ENCODE results near the gene RASD2.

The RASD2 gene

DNA sequence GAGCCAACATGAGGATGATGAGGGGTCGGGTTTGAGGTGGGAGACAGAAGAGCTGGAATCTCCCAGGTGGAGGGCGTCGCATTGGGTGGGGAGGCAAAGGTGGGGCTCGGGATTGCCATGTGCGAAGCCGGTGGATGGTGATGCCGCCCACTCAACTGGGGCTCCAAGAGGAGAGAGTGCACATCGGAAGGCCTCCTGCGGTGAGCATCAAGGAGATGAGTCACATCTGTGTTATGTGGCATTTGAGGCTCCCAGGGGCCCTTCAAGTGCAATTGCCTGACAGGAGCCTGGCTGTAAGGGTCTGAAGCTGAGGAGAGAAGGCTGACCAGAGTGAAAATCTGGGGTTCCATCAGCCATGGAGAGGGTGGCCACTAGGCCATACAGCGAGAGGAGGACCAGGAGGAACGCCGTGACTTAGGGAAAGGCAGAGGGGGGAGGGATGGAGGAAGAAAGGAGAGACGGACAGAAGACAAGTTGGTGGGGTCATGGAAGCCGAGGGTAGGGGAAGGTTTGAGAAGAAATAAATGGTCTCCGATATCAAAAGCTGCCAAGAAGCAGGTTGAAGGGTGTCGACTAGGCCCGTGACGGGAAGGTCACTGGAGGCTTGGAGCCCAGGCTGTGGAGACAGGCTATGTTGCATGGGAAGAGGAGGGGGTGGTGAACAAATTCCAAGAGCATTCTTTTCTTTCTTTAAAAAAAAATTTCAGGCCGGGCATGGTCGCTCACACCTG, 21.3 kb downstream of the RASD2 start:
- no peak for DNase-seq

DNA sequence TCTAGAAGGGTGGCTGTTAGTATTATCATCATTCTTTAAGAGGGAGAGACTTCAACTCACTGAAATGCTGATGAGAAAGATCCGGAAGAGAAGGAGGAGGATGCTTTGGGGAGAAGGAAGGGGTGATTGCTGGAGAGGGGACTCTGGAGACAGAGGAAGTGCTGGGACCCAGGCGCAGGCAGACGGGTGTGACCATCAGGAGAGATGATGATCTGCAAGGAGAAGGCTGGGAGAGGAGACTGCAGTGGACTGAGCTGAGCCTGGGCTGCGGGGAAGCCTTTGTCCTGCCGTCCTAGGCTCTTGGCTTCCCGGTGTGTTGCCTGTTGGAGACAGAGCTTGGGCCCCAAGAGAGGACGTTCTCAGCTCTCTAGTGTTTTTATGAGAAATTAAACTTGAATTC, 22.6 kb downstream of the RASD2 start:
- no peak for DNase-seq

DNA sequence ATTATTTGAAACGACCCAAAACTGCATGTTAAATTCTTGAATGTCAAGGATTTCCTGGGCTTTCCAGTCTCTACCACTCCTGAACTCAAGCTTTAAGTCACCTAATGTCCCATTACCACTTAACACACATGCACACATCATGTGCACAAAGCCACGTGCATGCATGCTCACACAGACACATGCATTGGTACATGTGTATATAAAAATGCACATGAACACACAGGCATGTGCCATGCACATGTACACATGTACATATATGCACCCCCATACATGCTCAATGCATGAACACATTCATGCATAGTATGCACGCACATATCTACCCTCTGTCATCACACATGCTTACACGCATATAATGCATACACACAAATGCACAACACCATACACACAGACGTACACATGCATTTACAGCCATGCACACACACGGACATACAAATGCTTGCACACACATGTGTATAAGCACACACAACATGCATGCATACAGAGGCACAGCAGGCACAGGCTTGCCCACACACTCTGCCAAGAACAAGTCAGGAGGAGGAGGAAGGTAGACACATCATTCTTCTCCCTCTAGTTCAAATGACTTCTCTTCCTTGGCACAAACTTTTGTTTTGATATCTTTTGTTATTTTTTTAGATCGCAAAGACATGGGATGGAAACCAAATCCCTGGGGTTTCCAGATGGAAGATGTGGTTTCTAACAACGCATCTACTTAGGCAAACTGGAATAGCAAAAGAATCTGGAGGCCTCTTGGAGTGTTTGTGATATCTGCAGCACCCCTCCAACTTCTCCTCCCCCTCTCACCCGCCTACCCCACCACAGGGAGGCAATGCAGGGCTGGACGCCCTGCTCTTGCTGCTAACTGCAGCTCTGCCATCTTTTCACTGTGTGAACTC, 24.6 kb downstream of the RASD2 start:
- DNase-seq, result no peak

DNA sequence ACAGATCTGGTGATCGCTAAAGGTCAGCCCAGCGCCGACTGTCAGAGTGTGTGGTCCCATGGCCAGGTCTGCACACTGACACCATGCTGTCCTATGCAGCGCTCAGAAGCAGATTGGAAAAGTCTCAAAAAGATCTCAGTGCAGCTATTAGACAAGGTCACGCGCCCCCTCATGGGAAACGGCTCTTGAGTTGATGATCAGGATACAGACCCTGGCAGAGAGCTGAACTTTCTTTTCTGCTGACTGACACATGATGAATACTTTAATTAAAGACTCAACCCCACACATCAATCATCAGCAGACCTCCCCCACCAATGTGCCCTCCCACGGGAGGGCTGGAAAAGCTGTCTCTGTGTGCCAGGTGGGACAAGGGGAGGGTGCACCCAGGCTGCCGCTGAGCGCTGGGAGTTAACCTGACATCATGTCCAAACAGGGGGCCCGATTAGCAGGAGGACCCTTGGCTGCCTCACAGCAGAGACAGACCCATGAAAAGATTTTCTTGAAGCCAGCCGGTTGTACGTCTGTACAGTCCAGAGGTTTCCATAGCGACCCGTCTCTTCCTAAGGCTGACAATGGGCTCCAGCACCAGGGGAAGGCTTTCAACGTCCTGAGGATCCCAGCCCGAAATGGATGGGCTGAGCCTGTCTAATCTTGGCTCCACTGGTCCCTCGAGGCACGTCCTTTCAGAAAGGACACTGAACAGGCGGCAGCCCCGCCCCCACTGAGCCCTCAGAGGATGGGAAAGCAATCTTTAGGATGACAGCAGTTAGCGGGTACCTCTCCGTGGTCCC, 26.9 kb downstream of the RASD2 start:
- no peak for DNase-seq

DNA sequence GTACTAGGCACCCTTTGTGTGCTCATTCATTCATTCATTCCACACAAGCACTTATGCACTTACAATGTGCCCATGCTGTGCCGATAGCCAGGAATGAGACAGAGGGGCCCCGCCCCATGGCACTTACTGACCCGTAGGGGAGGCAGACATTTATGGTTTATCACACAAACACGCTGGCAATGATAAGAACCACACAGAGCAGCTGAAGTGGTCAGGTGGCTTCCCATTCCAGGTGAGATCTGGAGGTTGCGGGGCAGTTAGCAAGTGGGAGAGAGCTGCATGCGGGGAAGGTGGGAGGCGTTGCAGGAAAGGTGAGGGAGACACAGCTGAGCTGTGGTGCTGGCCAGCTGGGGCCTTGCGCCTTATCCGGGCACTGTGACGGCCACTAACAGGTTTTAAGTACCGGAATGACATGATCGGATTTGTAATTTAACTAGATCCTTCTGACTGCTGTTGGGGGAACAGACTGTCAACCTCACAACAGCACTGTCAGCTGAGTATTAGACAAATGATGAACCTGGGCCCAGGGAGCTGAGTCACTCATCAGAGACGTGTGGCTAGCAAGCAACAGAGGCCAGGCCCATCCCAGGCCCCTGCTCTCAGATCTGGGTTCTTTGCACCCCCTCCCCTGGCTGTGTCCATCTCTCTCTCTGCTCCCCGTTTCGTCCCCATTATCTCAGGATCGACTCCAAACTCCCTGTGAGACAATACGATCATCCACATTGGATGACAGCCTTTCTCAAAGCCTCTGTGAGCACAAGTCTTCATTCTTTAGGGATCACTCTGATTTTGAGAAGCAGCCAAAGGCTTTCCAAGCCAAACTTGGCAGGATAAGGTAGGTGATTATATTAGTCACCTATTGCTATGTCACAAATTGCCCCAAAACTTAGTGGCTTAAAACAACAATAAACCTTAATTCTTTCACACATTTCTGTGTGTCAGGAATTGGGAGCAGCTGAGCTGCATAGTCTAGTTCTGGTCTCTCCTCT, 28.4 kb downstream of the RASD2 start:
- DNase-seq, result no peak

DNA sequence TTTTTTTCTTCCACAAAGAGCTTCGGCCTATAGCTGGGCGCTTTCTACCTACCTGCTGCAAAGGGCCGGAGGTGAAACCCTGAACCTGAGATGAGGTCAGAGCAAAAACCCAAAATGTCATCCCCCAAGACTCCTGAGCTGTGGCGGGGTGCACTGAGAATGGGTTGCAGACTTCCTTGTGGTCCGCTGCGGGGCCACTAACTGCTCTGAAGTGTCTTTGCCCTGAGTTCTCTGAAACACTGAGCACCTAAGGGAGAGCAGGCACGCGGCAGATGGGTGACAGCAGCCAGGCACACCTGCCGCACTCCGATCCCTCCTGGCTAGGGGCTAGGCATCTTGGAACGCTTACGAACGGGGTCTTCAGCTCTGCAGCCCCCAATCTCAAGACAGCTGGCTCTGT, 29.3 kb downstream of the RASD2 start:
- no peak for DNase-seq

DNA sequence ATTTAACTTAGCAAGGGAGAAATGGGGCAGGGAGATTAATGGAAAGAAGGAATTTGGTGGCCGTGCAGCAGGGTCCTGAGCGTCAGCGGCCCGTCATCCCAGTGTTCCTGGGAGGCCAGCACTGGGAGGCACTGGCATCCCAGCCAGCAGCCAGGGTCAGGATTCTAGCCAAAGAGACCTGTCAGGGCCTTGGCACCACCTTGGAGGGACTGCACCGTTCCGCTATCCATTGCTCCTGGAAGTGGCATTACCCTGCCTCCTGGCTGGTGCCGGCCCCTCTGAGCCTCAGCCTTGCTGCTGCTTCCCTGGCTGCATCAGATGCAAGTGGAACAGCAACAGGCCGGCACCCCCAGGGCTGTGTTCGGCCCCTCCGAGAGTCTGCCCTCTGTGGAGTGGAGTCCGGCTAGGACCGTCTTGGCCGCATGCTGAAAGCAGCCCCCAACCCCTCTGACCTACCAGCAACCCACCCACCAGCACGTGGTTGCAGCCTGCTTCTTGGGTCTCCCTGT, 30.1 kb downstream of the RASD2 start:
- DNase-seq, result no peak

DNA sequence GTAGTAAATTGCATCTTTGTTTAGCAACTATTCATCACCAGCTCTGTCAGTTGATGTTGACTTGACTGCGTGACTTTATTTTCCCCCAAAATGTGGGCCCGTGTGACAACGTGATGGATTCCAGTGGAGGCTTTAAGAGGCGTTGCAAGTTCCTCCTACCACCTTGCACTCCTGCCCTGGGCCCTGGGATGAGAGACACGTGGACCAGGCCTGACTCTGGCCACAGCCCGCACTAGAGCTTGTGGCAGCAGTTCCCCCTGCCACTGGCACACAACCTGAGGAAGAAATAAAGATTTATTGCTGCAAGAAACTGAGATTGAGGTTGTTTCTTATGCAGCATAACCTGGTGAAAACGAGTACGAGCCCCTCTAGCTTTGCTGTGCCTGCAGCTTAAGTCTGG, 31.9 kb downstream of the RASD2 start:
- peak in 1 of 2 donors; percentile 21 for DNase-seq

DNA sequence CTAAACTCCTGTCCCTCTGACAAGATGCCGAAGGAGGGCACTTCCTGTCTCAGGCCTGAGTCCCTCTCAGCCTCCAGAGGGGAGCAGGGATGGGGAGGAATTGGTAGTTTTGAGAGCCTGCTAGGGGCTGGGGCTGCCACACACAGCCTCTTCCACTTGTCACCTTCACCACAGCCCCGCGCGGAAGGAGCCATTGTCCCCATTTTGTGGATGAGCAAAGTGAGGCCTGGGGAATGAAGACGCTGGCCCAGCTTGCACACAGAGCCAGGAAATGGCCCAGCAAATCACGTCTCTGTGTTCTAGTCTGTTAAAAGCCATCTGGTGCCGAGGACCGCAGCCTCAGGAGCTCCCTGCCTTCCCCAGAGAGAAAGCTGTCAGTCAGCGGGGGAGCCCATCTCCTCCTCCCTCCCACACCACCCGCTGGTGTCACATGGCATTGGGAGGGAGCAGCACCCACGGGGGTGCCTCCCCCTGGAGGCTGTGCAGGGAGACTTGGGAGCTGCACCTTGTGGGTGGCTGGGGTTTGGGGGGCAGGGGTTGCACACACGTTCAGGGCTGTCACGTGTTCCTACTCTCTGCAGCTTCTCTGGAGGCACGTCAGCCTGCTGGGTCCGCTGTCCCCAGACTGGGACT, 34.6 kb downstream of the RASD2 start:
- no peak for DNase-seq

DNA sequence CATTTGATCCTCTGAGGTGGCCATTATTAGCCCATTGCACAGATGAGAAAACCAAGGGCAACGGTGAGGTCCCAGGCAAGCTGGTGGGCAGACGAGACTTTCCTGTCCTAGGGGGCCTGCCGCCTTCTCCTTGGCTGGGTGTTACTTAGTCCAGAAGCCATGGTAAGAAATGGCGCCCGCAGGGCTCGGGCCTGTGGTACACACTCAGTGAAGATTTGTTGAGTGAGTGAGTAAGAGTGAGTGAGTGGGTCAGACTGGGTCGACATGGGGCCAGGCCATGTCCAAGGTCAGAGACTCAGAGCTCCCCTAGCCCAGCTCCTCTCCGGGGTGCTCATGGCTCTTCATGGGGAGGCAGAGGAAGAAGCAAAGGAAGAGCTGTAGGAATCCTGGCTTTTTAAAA, 36.0 kb downstream of the RASD2 start:
- DNase-seq, result no peak

DNA sequence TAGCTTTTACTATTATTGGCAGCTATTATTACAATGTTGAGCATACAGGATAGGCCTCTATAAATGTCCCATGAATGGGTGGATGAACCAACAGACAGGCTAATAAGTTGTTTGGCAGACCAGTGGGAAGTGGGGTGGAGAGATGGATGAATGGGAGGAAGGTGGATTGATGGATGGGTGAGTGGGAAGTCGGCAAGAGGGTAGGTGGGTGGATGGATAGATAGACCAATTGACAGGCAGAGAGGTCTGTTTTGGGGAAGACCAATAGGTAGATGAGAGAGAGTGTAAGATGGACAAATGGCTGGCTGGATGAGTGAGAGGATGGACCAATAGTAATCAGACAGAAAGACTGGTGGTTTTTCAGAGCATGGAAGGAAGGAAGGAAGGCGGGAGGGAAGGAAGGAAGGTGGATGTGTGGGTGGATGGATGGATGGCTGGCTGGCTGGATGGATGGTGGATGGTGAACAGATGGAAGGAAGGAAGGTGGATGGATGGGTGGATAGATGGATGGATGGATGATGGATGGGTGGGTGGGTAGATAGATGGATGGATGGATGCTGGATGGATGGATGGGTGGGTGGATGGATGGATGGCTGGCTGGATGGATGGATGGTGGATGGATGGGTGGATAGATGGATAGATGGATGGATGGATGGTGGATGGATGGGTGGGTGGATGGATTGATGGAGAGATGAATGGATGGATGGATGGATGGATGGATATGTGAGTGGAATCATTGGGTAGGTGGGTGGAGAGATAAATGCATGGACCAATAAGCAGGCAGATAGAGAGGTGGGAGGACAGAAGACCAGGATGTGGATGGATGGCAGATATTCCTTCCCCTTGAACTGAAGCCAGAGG, 37.4 kb downstream of the RASD2 start:
- DNase-seq, result no peak

DNA sequence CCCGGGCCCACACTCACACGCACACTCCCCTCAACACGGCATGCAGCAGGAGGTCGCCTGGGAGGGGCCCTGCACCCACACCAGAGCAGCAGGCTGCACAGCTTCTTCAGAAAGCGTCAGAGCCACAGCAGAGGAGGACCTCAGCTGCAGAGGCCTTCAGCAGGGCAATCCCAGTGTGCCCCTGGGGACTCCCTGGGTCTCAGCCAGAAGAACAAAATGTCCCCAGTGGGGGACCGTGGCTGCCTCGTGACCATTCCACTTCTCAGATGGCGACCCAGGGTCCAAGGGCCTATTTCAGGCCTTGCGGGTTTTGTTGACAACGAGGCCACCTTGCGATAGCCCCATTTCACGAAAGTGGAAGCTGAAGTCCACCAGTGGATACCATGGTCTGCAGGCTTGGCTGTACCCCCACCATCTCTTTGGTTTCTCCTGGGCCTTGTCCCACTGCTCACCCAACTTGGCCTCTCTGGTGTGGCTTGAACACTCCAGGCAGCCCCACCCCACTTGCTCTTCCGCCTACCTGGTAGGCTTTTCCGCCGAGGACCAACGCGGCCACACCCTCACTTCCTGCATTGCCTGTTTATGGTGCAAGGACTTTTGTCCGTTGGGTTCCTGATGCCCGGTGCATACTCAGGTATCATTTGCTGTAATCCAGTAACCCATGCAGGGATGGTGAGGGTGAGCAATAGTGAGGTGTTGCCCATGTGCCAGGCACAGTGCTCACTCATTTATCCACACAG, 38.4 kb downstream of the RASD2 start:
- no peak for DNase-seq

DNA sequence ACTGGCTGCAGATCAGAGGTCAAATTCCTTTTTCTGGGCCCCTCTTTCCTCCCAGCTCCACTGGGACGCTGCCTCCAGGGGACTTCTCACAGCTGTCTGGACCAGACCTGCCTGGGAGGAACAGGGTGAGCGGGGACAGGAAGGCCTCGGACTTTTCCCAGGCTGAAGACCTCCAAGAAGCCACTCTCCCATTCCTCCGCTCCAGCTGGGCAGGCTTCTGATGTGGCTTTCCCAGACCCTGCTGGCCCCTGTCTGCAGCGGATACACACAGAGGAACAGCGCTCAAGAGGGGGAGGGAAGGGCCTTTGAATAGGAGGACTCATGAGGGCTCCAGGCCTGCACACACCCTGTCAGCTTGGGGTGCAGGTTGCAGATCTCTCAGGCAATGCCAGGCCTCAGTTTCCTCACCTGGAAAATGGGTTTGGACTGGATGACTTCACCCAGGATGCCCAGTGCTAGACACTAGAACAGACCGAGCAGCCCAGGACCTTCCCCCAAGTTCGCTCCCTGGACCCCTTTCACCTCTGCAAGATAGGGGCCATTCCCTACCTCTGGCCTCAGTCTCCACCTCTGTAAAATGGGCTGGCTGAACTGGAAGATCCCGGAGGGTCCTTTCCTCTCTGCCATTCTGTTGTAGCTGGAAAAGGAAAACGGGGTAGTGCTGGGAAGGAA, 39.9 kb downstream of the RASD2 start:
- no peak for DNase-seq

DNA sequence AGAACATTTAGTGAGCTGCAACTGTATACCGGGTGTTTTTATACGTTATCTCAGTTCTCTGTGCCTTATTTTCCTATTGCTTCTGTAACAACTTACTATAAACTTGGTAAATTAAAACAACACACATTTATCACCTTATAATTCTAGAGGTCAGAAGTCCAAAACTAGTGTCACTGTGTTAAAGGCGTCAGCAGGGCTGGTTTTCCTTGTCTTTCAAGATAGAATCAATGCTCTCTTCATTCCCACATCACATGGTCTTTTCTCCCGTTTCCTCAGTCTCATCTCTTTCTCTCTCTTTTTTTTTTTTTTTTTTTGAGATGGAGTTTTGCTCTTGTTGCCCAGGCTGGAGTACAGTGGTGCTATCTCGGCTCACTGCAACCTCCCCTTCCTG, 40.4 kb downstream of the RASD2 start:
- DNase-seq, result no peak

DNA sequence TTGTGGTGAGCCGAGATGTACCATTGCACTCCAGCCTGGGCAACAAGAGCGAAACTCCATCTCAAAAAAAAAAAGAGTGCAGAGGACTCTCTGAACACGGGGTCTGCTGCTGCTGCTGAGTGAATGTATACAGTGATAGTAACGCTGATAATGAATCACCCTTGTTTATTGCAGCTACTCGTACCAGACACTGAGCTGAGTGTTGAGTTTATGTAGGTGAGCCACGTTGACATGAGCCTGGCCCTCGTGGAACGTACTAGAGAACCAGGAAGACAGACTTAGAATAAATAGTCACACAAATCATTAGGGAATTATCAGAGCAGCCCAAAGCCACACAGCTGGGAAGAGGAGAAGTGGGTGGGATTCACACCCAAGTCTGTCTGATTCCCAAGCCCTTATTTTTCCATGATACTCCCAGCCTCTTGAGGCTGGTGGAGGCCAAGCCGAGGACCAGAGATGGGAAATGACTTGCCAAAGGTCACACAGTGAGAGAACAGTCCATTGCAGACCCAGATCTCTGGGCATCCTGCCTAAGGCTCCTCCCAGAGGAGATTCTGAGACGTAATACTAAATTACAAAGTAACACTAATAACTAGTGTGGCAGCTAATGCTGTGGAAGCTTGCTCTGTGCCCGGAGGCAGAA, 41.7 kb downstream of the RASD2 start:
- DNase-seq, result no peak

DNA sequence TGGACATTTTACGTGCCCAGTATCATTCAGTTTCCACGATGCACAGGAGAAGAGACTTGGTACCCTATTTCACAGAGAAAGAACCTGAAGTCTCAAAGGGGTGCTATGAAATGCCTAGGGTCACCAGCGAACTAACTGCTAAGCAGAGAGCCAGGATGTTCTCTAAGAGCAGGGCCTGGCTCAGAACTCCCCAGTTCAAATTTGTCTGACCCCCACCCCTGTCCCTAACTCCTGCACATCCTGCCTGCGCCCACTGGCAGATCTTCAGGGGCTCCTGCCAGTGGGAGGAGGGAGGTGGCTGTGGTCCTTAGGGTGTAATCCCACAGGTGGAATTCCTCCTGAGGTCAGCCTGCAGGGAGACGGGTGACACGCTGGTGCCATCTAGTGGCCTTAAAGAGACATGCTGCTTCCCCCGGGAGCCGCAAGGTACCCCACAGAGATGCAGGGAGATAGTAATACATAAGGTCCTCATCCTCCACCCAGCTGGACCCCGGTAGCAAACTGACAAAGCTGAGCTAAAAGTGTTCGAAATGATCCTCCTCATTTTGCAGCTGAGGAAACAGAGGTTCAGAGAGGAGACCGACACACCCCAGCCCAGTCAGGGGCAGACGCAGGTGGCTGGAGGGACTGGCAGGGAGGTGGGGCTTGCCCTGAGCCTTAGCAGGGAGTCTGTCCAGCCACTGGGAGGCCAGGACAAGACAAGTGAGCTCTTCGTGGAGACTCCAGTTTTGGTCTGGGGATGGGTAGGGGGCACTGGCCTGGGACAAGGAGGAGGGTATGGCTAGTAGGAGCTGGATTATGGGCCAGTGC, 42.4 kb downstream of the RASD2 start:
- peak; percentile 15 to 47 for DNase-seq

DNA sequence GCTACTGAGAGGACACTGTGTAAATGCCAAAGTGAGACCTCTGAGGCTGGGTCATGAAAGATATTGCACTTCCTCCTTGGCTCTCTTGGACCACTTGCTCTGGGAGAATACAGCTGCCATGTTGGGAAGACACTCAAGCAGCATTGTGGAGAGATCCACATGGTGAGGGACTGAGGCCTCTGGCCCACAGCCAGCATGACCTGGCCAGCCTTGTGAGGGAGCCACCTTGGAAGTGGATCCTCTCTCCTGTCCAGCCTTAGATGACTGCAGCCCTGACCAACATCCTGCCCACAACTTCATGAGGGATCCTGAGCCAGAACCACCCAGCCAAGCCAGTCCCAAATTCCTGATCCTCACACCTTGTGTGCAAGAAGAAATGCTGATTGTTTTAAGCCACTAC, 46.1 kb downstream of the RASD2 start:
- DNase-seq, result no peak

DNA sequence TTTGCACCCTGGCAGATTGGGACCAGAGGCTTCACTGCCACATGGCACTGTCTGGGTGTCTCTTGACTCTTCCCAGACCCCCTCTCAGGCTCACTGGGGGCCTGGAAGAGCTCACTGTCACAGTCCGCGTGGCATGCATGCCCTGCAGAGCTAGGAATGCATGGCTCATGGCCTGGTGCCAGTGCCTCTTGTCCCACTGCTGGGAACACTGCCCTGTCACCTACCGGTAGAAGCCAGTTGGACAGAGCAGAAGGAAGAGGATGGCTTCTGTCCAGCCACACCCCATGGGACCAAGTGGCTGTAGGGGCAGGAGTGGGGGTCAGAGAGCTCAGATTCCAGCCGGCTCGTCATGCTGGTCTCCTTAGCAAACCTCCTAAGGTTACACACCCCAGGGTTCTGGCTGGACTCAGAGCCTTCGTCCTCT, 46.8 kb downstream of the RASD2 start:
- no peak for DNase-seq
